GM12872 (cell line): ENCODE results near the gene UNC80.
A peak's percentile ranks its signal among the peaks of the same experiment; 100 is the strongest.

ENCODE experiments used
- CTCF ChIP-seq: IDR thresholded peaks from 3 replicates; pipeline ENCODE4 v1.5.1; 2011; ENCODE audit warnings: low read depth, mild to moderate bottlenecking, low read length, moderate library complexity; ENCODE audit not compliant: insufficient read depth

Gene UNC80

GRCh38 chr2:209913786-209914345 is 142.2 kb downstream of the UNC80 start:
- TF ChIP-seq CTCF: no peak

- no peak for TF ChIP-seq CTCF
Measured at GRCh38 chr2:209917154-209917771, 145.6 kb downstream of the UNC80 start.

GRCh38 chr2:209918251-209918650 is 146.6 kb downstream of the UNC80 start:
- no peak for TF ChIP-seq CTCF

- no peak for TF ChIP-seq CTCF
Measured at GRCh38 chr2:209922116-209922515, 150.5 kb downstream of the UNC80 start.

- no peak for TF ChIP-seq CTCF
Measured at GRCh38 chr2:209929369-209929768, 157.7 kb downstream of the UNC80 start.

- no peak for TF ChIP-seq CTCF
Measured at GRCh38 chr2:209933499-209934483, 162.2 kb downstream of the UNC80 start.

GRCh38 chr2:209936106-209936666 is 164.6 kb downstream of the UNC80 start:
- TF ChIP-seq CTCF: 0 out of 3 replicates have a peak, but pooled peaks have one; percentile 4
